ENCODE results near the gene IFNE. TPM values are rescaled to one million over a fixed set of nuclear protein-coding genes. Genes with fewer than 3 reads are reported as not detected.

The IFNE gene
- total RNA-seq, 1 donor from 2014 or later = not detected

DNA sequence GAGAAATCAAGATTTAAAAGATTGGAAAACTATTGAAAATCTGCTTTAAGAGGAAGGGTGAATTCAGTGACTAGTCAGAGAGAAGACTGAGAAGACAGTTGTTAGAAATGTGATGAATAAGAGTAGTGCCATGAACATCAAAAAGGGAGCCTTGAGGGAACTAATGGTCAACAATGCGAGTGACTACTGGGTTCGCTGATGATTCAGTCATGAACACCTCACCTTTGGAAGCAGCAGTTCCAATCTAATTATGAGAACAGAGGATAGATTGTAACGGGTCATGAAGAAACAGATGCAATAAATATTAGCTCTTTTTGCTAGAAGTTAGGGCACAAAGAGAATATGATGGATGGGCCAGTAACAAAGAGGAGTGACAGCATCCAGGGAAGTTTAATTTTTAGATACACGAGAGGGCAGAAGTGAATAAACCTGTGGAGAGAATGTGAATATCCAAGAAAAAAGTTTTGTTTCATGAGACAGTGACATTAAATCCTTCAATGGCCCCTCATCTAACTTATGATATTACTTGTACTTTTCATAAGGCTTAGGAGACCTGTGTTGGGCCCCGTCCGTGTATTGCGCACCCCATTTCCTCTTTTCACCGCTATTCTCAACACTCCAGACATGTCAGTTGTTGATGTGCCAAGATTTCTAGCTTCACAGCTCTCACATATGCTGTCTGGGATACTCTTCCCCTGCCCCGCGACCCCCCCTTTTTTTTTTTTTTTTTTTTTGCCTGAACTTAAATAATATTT is 23.5 kb upstream of the IFNE start:
- no peaks in the 10 kb centered on the region for H3K27me3 ChIP-seq
- ATAC-seq (no peak), DNase-seq (no peak)
- H3K4me3 ChIP-seq = no peak overlapping the region
- H3K36me3 ChIP-seq = no peaks in the 10 kb centered on the region
- no peaks in the 10 kb centered on the region for H3K9me3 ChIP-seq
- no peaks in the 10 kb centered on the region for H3K4me1 ChIP-seq
- TF ChIP-seq, protein P1, sequence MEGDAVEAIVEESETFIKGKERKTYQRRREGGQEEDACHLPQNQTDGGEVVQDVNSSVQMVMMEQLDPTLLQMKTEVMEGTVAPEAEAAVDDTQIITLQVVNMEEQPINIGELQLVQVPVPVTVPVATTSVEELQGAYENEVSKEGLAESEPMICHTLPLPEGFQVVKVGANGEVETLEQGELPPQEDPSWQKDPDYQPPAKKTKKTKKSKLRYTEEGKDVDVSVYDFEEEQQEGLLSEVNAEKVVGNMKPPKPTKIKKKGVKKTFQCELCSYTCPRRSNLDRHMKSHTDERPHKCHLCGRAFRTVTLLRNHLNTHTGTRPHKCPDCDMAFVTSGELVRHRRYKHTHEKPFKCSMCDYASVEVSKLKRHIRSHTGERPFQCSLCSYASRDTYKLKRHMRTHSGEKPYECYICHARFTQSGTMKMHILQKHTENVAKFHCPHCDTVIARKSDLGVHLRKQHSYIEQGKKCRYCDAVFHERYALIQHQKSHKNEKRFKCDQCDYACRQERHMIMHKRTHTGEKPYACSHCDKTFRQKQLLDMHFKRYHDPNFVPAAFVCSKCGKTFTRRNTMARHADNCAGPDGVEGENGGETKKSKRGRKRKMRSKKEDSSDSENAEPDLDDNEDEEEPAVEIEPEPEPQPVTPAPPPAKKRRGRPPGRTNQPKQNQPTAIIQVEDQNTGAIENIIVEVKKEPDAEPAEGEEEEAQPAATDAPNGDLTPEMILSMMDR (IDR thresholded peaks at IDR 0.05) = no peak
- no peak overlapping the region for H3K27ac ChIP-seq
- intact Hi-C loops (cut with DNase I) = no loop called here

- Histone ChIP-seq H3K27ac (no peak overlapping the region), H3K9me3 (no peaks in the 10 kb centered on the region), H3K4me3 (no peak overlapping the region), H3K4me1 (no peaks in the 10 kb centered on the region), H3K36me3 (no peaks in the 10 kb centered on the region), H3K27me3 (no peaks in the 10 kb centered on the region)
- TF ChIP-seq, protein P1 (IDR thresholded peaks at IDR 0.05) = no peak
- intact Hi-C loops (cut with DNase I) = no loop called here
- DNase-seq (no peak), ATAC-seq (no peak)
These were observed 22.8 kb upstream of the IFNE start for GRCh38 chr9:21504894-21505293.

GRCh38 chr9:21504113-21504512 is 22.0 kb upstream of the IFNE start:
- ATAC-seq (no peak), DNase-seq (no peak)
- intact Hi-C loops (cut with DNase I) = no loop called here
- H3K4me3 ChIP-seq = no peak overlapping the region
- no peaks in the 10 kb centered on the region for H3K36me3 ChIP-seq
- H3K4me1 ChIP-seq = no peaks in the 10 kb centered on the region
- H3K9me3 ChIP-seq = no peaks in the 10 kb centered on the region
- TF ChIP-seq, protein P1 (IDR thresholded peaks at IDR 0.05) = no peak
- no peak overlapping the region for H3K27ac ChIP-seq
- H3K27me3 ChIP-seq = no peaks in the 10 kb centered on the region

- H3K4me3 ChIP-seq = no peak overlapping the region
- no peaks in the 10 kb centered on the region for H3K9me3 ChIP-seq
- DNase-seq (no peak), ATAC-seq (no peak)
- no peaks in the 10 kb centered on the region for H3K4me1 ChIP-seq
- TF ChIP-seq, protein P1 (IDR thresholded peaks at IDR 0.05) = no peak
- no peak overlapping the region for H3K27ac ChIP-seq
- intact Hi-C loops (cut with DNase I) = no loop called here
- H3K27me3 ChIP-seq = no peaks in the 10 kb centered on the region
- H3K36me3 ChIP-seq = no peaks in the 10 kb centered on the region
These were observed 20.5 kb upstream of the IFNE start for GRCh38 chr9:21502586-21502985.

GRCh38 chr9:21499912-21500311 is 17.8 kb upstream of the IFNE start:
- H3K4me1 ChIP-seq = no peaks in the 10 kb centered on the region
- no peak overlapping the region for H3K4me3 ChIP-seq
- H3K36me3 ChIP-seq = no peaks in the 10 kb centered on the region
- intact Hi-C loops (cut with DNase I) = no loop called here
- H3K9me3 ChIP-seq = no peaks in the 10 kb centered on the region
- ATAC-seq (no peak), DNase-seq (no peak)
- H3K27me3 ChIP-seq = no peaks in the 10 kb centered on the region
- no peak overlapping the region for H3K27ac ChIP-seq
- TF ChIP-seq, protein P1 (IDR thresholded peaks at IDR 0.05) = no peak
